ENCODE measurements around the gene TCEA2. TPM values are rescaled to one million over a fixed set of nuclear protein-coding genes. Genes with fewer than 3 reads are reported as not detected.
A peak's percentile ranks its signal among the peaks of the same experiment; 100 is the strongest.

Gene TCEA2
- polyA plus RNA-seq, 3 donors, result 15.7 to 24.3 (median 16.0) TPM

DNA sequence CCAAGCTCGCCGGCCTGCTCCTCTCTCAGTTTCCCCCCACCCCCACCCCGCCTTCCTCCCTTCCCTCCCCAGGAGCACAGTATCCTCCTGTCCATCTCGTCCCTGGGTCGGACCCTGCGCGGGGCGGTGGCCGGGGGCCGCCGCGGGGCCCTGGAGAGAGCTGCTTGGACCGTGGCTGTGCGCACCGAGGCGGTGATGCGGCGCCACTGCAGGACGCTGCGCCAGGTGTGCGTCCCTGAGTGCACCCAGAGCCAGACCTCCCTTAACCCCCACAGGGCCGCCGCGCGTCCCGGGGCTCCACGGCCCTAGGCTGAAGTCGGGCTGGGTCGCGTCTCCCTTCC is 24.8 kb upstream of the TCEA2 start:
- Mint-ChIP-seq H3K4me1 (peaks cover 20% of the 10 kb centered on the region), H3K27ac (no peak overlapping the region), H3K27me3 (ENCODE audit: low read depth in 3 of 3) (peaks cover 55 to 72% (median 56%) of the 10 kb centered on the region in 3 donors), H3K36me3 (peaks cover 13 to 18% of the 10 kb centered on the region in 2 donors), H3K4me3 (peak overlapping the region in 1 of 2 donors; percentile 80), H3K9me3 (peaks cover 0 to 4% (median 2%) of the 10 kb centered on the region in 7 donors)
- no peaks in the 10 kb centered on the region for H3K9me3 ChIP-seq (replicated peaks in 1 of 2; ENCODE audit: control insufficient read depth in 1 of 2, insufficient read depth in 1 of 2, low read length in 2 of 2)
- H3K4me1 ChIP-seq (ENCODE audit: control insufficient read depth in 1 of 2, insufficient read depth in 2 of 2, low read length in 2 of 2), result peaks cover 24 to 40% of the 10 kb centered on the region in 2 donors
- peak overlapping the region in 1 of 3 experiments; percentile 80 for H3K4me3 ChIP-seq (replicated peaks in 1 of 3; ENCODE audit: low read depth in 2 of 3, low read length in 3 of 3)
- intact Hi-C loops (cut with micrococcal nuclease), result loop anchor here (2.0 kb wide), 1 partner anchor 83 kb away; no protein-coding TSS in a partner anchor
- no peak for DNase-seq
- no peak overlapping the region for H3K9ac ChIP-seq (ENCODE audit: insufficient read depth, low read length, poor library complexity, severe bottlenecking)
- H4K20me1 ChIP-seq (ENCODE audit: insufficient read depth, low read length), result no peaks in the 10 kb centered on the region
- no peaks in the 10 kb centered on the region for H3K79me2 ChIP-seq (ENCODE audit: insufficient read depth, low read length)
- H3K27me3 ChIP-seq (ENCODE audit: control insufficient read depth in 2 of 2, insufficient read depth in 2 of 2, low read length in 2 of 2), result peaks cover 24 to 56% of the 10 kb centered on the region in 2 donors
- H3K27ac ChIP-seq (ENCODE audit: low read depth in 1 of 2, low read length in 2 of 2), result no peak overlapping the region
- H3K4me2 ChIP-seq (replicated peaks; ENCODE audit: extremely low read depth, low read length, poor library complexity, severe bottlenecking), result peak overlapping the region; percentile 76
- peaks cover 4 to 22% of the 10 kb centered on the region in 2 donors for H3K36me3 ChIP-seq (replicated peaks in 1 of 2; ENCODE audit: control insufficient read depth in 1 of 2, insufficient read depth in 2 of 2, low read length in 2 of 2)
- TF ChIP-seq, protein P1, sequence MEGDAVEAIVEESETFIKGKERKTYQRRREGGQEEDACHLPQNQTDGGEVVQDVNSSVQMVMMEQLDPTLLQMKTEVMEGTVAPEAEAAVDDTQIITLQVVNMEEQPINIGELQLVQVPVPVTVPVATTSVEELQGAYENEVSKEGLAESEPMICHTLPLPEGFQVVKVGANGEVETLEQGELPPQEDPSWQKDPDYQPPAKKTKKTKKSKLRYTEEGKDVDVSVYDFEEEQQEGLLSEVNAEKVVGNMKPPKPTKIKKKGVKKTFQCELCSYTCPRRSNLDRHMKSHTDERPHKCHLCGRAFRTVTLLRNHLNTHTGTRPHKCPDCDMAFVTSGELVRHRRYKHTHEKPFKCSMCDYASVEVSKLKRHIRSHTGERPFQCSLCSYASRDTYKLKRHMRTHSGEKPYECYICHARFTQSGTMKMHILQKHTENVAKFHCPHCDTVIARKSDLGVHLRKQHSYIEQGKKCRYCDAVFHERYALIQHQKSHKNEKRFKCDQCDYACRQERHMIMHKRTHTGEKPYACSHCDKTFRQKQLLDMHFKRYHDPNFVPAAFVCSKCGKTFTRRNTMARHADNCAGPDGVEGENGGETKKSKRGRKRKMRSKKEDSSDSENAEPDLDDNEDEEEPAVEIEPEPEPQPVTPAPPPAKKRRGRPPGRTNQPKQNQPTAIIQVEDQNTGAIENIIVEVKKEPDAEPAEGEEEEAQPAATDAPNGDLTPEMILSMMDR (IDR thresholded peaks at IDR 0.05), result no peak
- H2AFZ ChIP-seq (ENCODE audit: insufficient read depth, low read depth, low read length, poor library complexity, severe bottlenecking), result peak overlapping the region; percentile 87
- WGBS (ENCODE audit: insufficient coverage), result 2% methylated on average over 29 of the region's 30 CpGs

DNA sequence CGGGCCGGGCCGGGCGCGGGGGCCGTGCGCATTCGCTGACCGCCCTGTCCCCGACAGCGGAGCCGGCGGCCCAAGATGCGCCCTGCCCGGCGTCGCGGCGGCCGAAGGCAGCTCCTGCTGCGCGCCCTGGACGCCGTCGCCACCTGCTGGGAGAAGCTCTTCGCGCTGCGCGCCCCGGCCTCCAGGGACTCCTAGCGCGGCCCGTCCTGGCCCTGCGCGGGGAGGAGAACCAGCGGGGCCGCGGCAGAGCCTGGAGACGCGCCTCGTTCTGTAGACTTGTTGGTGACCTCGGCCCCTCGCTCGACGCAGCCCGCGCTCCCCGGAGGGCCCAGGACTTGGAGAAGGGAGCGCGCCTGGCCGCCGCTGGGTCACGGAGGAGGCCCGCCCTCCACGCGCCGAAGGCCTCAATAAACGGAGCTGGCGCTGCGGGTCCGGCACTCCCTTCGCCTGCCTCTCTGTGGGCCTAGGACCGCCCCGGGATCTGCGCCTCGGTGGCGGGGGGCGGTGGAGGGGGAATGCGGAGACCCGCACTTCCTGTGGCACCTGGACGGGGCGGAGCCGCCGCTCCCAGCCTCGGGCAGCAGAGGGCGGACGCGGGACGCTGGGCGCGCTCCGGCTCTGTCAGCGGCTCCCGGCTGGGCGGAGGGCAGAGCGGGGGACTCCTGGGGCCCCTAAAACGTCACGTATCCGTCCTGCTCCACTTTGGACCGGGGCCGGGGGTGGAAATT is 24.3 kb upstream of the TCEA2 start:
- H3K4me1 Mint-ChIP-seq, result peaks cover 20% of the 10 kb centered on the region
- H4K20me1 ChIP-seq (ENCODE audit: insufficient read depth, low read length), result no peaks in the 10 kb centered on the region
- no peak overlapping the region for H3K27ac Mint-ChIP-seq
- H3K27ac ChIP-seq (ENCODE audit: low read depth in 1 of 2, low read length in 2 of 2), result no peak overlapping the region
- H3K27me3 ChIP-seq (ENCODE audit: control insufficient read depth in 2 of 2, insufficient read depth in 2 of 2, low read length in 2 of 2), result peaks cover 24 to 56% of the 10 kb centered on the region in 2 donors
- H3K4me1 ChIP-seq (ENCODE audit: control insufficient read depth in 1 of 2, insufficient read depth in 2 of 2, low read length in 2 of 2), result peaks cover 24 to 40% of the 10 kb centered on the region in 2 donors
- no peaks in the 10 kb centered on the region for H3K79me2 ChIP-seq (ENCODE audit: insufficient read depth, low read length)
- peak overlapping the region; percentile 71 to 86 for H3K4me3 Mint-ChIP-seq
- peak overlapping the region; percentile 24 to 80 (median 31) for H3K4me3 ChIP-seq (replicated peaks in 1 of 3; ENCODE audit: low read depth in 2 of 3, low read length in 3 of 3)
- TF ChIP-seq, protein P1 (IDR thresholded peaks at IDR 0.05), result peak; percentile 81
- H3K4me2 ChIP-seq (replicated peaks; ENCODE audit: extremely low read depth, low read length, poor library complexity, severe bottlenecking), result peak overlapping the region; percentile 76
- H3K9ac ChIP-seq (ENCODE audit: insufficient read depth, low read length, poor library complexity, severe bottlenecking), result peak overlapping the region; percentile 10
- H2AFZ ChIP-seq (ENCODE audit: insufficient read depth, low read depth, low read length, poor library complexity, severe bottlenecking), result peak overlapping the region; percentile 87
- peaks cover 59 to 77% (median 60%) of the 10 kb centered on the region in 3 donors for H3K27me3 Mint-ChIP-seq (ENCODE audit: low read depth in 3 of 3)
- intact Hi-C loops (cut with micrococcal nuclease), result loop anchor here (2.0 kb wide), 1 partner anchor 82 kb away; no protein-coding TSS in a partner anchor
- peaks cover 2 to 17% of the 10 kb centered on the region in 2 donors for H3K36me3 ChIP-seq (replicated peaks in 1 of 2; ENCODE audit: control insufficient read depth in 1 of 2, insufficient read depth in 2 of 2, low read length in 2 of 2)
- WGBS (ENCODE audit: insufficient coverage), result under 1% methylated on average over 90 of the region's 91 CpGs
- H3K9me3 ChIP-seq (replicated peaks in 1 of 2; ENCODE audit: control insufficient read depth in 1 of 2, insufficient read depth in 1 of 2, low read length in 2 of 2), result no peaks in the 10 kb centered on the region
- H3K36me3 Mint-ChIP-seq, result peaks cover 9 to 13% of the 10 kb centered on the region in 2 donors
- DNase-seq, result peak; percentile 50 to 57 (median 55)
- H3K9me3 Mint-ChIP-seq, result peaks cover 0 to 4% (median 2%) of the 10 kb centered on the region in 7 donors

Data from CD14-positive monocyte (primary cell).